Stimulated activated CD8-positive, alpha-beta memory T cell treated with anti-CD3 and anti-CD28 coated beads, Interleukin-12 subunit alpha, Interleukin-12 subunit beta, amount 100 ng/mL, for 4 hours (primary cell): ENCODE results near the gene GRIK2.
"Not testable (repeated sequence)": the region's sequence is repeated elsewhere in the genome, so short reads cannot be mapped to it uniquely, and the experiment has no call there.

Experiments
- DNase-seq: peaks from one replicate; pipeline ENCODE4 v3.0.0-alpha.2; 2020; ENCODE audit warnings: low read depth

The GRIK2 gene

GRCh38 chr6:101633081-101633480 is 239.6 kb downstream of the GRIK2 start:
- DNase-seq, result no peak

- not testable (repeated sequence) for DNase-seq
Measured at GRCh38 chr6:101638865-101639264, 245.4 kb downstream of the GRIK2 start.

GRCh38 chr6:101640131-101640530 is 246.6 kb downstream of the GRIK2 start:
- no peak for DNase-seq

GRCh38 chr6:101645770-101646169 is 252.3 kb downstream of the GRIK2 start:
- no peak for DNase-seq

GRCh38 chr6:101650402-101651100 is 257.0 kb downstream of the GRIK2 start:
- no peak for DNase-seq

- DNase-seq, result no peak
Measured at GRCh38 chr6:101652079-101652478, 258.6 kb downstream of the GRIK2 start.

GRCh38 chr6:101655109-101655508 is 261.6 kb downstream of the GRIK2 start:
- DNase-seq, result no peak

- no peak for DNase-seq
Measured at GRCh38 chr6:101662111-101662897, 268.8 kb downstream of the GRIK2 start.

GRCh38 chr6:101663100-101663499 is 269.6 kb downstream of the GRIK2 start:
- DNase-seq, result no peak

GRCh38 chr6:101666256-101666655 is 272.7 kb downstream of the GRIK2 start:
- no peak for DNase-seq

GRCh38 chr6:101668496-101669030 is 275.1 kb downstream of the GRIK2 start:
- no peak for DNase-seq

- no peak for DNase-seq
Measured at GRCh38 chr6:101676187-101676586, 282.7 kb downstream of the GRIK2 start.

- DNase-seq, result no peak
Measured at GRCh38 chr6:101682937-101683336, 289.4 kb downstream of the GRIK2 start.

GRCh38 chr6:101683884-101684283 is 290.4 kb downstream of the GRIK2 start:
- no peak for DNase-seq

GRCh38 chr6:101686653-101687052 is 293.1 kb downstream of the GRIK2 start:
- DNase-seq, result no peak

- no peak for DNase-seq
Measured at GRCh38 chr6:101689156-101689555, 295.6 kb downstream of the GRIK2 start.

GRCh38 chr6:101689695-101690094 is 296.2 kb downstream of the GRIK2 start:
- no peak for DNase-seq

- DNase-seq, result no peak
Measured at GRCh38 chr6:101700655-101701054, 307.1 kb downstream of the GRIK2 start.

- DNase-seq, result no peak
Measured at GRCh38 chr6:101703311-101703710, 309.8 kb downstream of the GRIK2 start.

- DNase-seq, result no peak
Measured at GRCh38 chr6:101705866-101706265, 312.4 kb downstream of the GRIK2 start.

- no peak for DNase-seq
Measured at GRCh38 chr6:101706576-101706975, 313.1 kb downstream of the GRIK2 start.

GRCh38 chr6:101711518-101711917 is 318.0 kb downstream of the GRIK2 start:
- DNase-seq, result no peak

- no peak for DNase-seq
Measured at GRCh38 chr6:101716387-101716786, 322.9 kb downstream of the GRIK2 start.
